HG03064 (cell line): ENCODE data around the gene PSMD2.

Source experiments
- ATAC-seq: cut with Tn5 transposase; IDR thresholded peaks from one replicate; pipeline ENCODE4 v1.9.1; 2021; ENCODE audit warnings: low read depth; ENCODE audit not compliant: unreplicated experiment

Gene PSMD2

GRCh38 chr3:184354121-184354728 lies 55.2 kb downstream of the PSMD2 start:
- ATAC-seq = no peak

- no peak for ATAC-seq
These were observed 55.7 kb downstream of the PSMD2 start for GRCh38 chr3:184354754-184355153.

- no peak for ATAC-seq
These were observed 56.4 kb downstream of the PSMD2 start for GRCh38 chr3:184355261-184356040.

GRCh38 chr3:184357248-184358123 lies 58.4 kb downstream of the PSMD2 start:
- no peak for ATAC-seq

- ATAC-seq = no peak
These were observed 59.2 kb downstream of the PSMD2 start for GRCh38 chr3:184358124-184358767.
